Activated CD8-positive, alpha-beta T cell treated with anti-CD3 and anti-CD28 coated beads for 36 hours (primary cell): ENCODE data around the gene PRLHR. TPM values are rescaled to one million over a fixed set of nuclear protein-coding genes. Genes with fewer than 3 reads are reported as not detected.

Source experiments
- ATAC-seq: fragments of 200-7000 bp; cut with Tn5 transposase; one replicate; pipeline ENCODE4 v1.10.0; 2021; ENCODE audit warnings: mild to moderate bottlenecking, moderate library complexity
- CTCF ChIA-PET: fragments of 350-600 bp; sonication (Branson Sonifier 250); formaldehyde crosslinking; loops from one replicate; lab custom pipeline; 2021; ENCODE audit warnings: antibody characterized with exemption; lab: Charles Lee
- POLR2A ChIA-PET: fragments of 350-600 bp; sonication (Branson Sonifier 250); formaldehyde crosslinking; loops from one replicate; lab custom pipeline; 2021; ENCODE audit warnings: antibody characterized with exemption; lab: Charles Lee
- DNase-seq: peaks from one replicate; pipeline ENCODE4 v3.0.0-alpha.2; 2020
- H3K27ac Mint-ChIP-seq: one replicate; pipeline ENCODE4 v1.8.0; 2021; ENCODE audit warnings: mild to moderate bottlenecking, mixed read lengths
- H3K27me3 Mint-ChIP-seq: one replicate; pipeline ENCODE4 v1.8.0; 2021; ENCODE audit warnings: mixed read lengths
- H3K36me3 Mint-ChIP-seq: one replicate; pipeline ENCODE4 v1.8.0; 2021; ENCODE audit warnings: low read depth, mixed read lengths
- H3K4me1 Mint-ChIP-seq: one replicate; pipeline ENCODE4 v1.8.0; 2021; ENCODE audit warnings: low read depth, mixed read lengths
- H3K4me3 Mint-ChIP-seq: one replicate; pipeline ENCODE4 v1.8.0; 2021; ENCODE audit warnings: mild to moderate bottlenecking, moderate library complexity, mixed read lengths
- H3K9me3 Mint-ChIP-seq: one replicate; pipeline ENCODE4 v1.8.0; 2021; ENCODE audit warnings: mixed read lengths
- CTCF ChIP-seq: fragments of 200-600 bp; IDR thresholded peaks from one replicate; pipeline ENCODE4 v1.8.0; 2022; ENCODE audit warnings: antibody characterized with exemption, mild to moderate bottlenecking
- intact Hi-C: fragments of 100-400 bp; cut with micrococcal nuclease; formaldehyde crosslinking; loops from one replicate; pipeline ENCODE4 v1.10.0; 2022
- total RNA-seq, 2 experiments: library from RNA; stranded (reverse); gene quantifications; one replicate each; pipeline ENCODE4 v1.2.3, GENCODE V29; 2021

PRLHR gene
- total RNA-seq, 2 experiments from 2014 or later = not detected

- H3K36me3 Mint-ChIP-seq = peaks cover 4% of the 10 kb centered on the region
- no peak overlapping the region for H3K27ac Mint-ChIP-seq
- ChIA-PET CTCF (interaction anchor here (1.0 to 1.8 kb wide), 5 partner anchors 10 to 165 kb away, joined by 3 to 6 read pairs (median 5); partner anchors contain the start of gene CACUL1), POLR2A (no interaction called here)
- DNase-seq (no peak), ATAC-seq (no peak)
- no peak for TF ChIP-seq CTCF
- H3K9me3 Mint-ChIP-seq = no peaks in the 10 kb centered on the region
- intact Hi-C loops = no loop called here
- H3K4me3 Mint-ChIP-seq = no peak overlapping the region
- peaks cover 4% of the 10 kb centered on the region for H3K4me1 Mint-ChIP-seq
- peaks cover 31% of the 10 kb centered on the region for H3K27me3 Mint-ChIP-seq
Observed at GRCh38 chr10:118590334-118590733, 5.1 kb downstream of the PRLHR start.

- ChIA-PET POLR2A (no interaction called here), CTCF (interaction anchor here (1.2 kb wide), 1 partner anchor 19 kb away, joined by 4 read pairs; no protein-coding TSS in a partner anchor)
- Mint-ChIP-seq H3K4me3 (no peak overlapping the region), H3K36me3 (no peaks in the 10 kb centered on the region), H3K27me3 (peaks cover 10% of the 10 kb centered on the region), H3K9me3 (no peaks in the 10 kb centered on the region), H3K4me1 (no peaks in the 10 kb centered on the region), H3K27ac (no peak overlapping the region)
- DNase-seq = no peak
- TF ChIP-seq CTCF = no peak
- intact Hi-C loops = no loop called here
- ATAC-seq = no peak
Observed at GRCh38 chr10:118587881-118588651, 7.4 kb downstream of the PRLHR start.

GRCh38 chr10:118586911-118587310, 8.5 kb downstream of the PRLHR start:
- POLR2A ChIA-PET = no interaction called here
- no peak overlapping the region for H3K27ac Mint-ChIP-seq
- H3K4me3 Mint-ChIP-seq = no peak overlapping the region
- CTCF ChIA-PET = no interaction called here
- intact Hi-C loops = no loop called here
- DNase-seq (no peak), ATAC-seq (no peak)
- peaks cover 1% of the 10 kb centered on the region for H3K27me3 Mint-ChIP-seq
- no peaks in the 10 kb centered on the region for H3K4me1 Mint-ChIP-seq
- H3K9me3 Mint-ChIP-seq = no peaks in the 10 kb centered on the region
- TF ChIP-seq CTCF = no peak
- no peaks in the 10 kb centered on the region for H3K36me3 Mint-ChIP-seq

- ChIA-PET CTCF (interaction anchor here (1.2 kb wide), 1 partner anchor 134 kb away, joined by 3 read pairs; no protein-coding TSS in a partner anchor), POLR2A (interaction anchor here (0.6 kb wide), 1 partner anchor 62 kb away, joined by 3 read pairs; no protein-coding TSS in a partner anchor)
- no peak for DNase-seq
- intact Hi-C loops = no loop called here
- Mint-ChIP-seq H3K36me3 (no peaks in the 10 kb centered on the region), H3K9me3 (no peaks in the 10 kb centered on the region), H3K4me1 (no peaks in the 10 kb centered on the region), H3K27ac (no peak overlapping the region), H3K27me3 (peaks cover 1% of the 10 kb centered on the region), H3K4me3 (no peak overlapping the region)
- no peak for TF ChIP-seq CTCF
- ATAC-seq = no peak
Observed at GRCh38 chr10:118585794-118586193, 9.7 kb downstream of the PRLHR start.

GRCh38 chr10:118585234-118585633, 10.2 kb downstream of the PRLHR start:
- intact Hi-C loops = no loop called here
- Mint-ChIP-seq H3K27me3 (peaks cover 1% of the 10 kb centered on the region), H3K9me3 (no peaks in the 10 kb centered on the region), H3K36me3 (no peaks in the 10 kb centered on the region), H3K4me1 (no peaks in the 10 kb centered on the region), H3K27ac (no peak overlapping the region), H3K4me3 (no peak overlapping the region)
- ATAC-seq (no peak), DNase-seq (no peak)
- POLR2A ChIA-PET = no interaction called here
- CTCF ChIA-PET = interaction anchor here (1.2 to 1.5 kb wide), 2 partner anchors 9 to 135 kb away, joined by 3 read pairs; no protein-coding TSS in a partner anchor
- no peak for TF ChIP-seq CTCF
